Natural killer cell (primary cell): ENCODE measurements around the gene SOX13. TPM values are rescaled to one million over a fixed set of nuclear protein-coding genes. Genes with fewer than 3 reads are reported as not detected.

Source experiments
- ATAC-seq, 3 donors: fragments of 150-1000 bp in 2 of 3; fragments of 200-7000 bp in 1 of 3; cut with Tn5 transposase; 1 replicate in 1 of 3; 2 replicates in 2 of 3; pipeline ENCODE4 v1.10.0; 2021; ENCODE audit warnings: mild to moderate bottlenecking in 2 of 3, moderate library complexity in 2 of 3
- DNase-seq, 2 donors: peaks; one replicate each; pipeline versions ENCODE4 v3.0.0 to v3.0.0-alpha.2; 2013 to 2021; ENCODE audit warnings: mixed read lengths in 1 of 2
- H3K27ac ChIP-seq: one replicate; pipeline ENCODE4 v1.5.1; 2013; ENCODE audit warnings: mild to moderate bottlenecking, low read length
- H3K27me3 ChIP-seq: one replicate; pipeline ENCODE4 v1.6.1; 2013; ENCODE audit warnings: low read length; ENCODE audit not compliant: control insufficient read depth, insufficient read depth
- H3K36me3 ChIP-seq: one replicate; pipeline ENCODE4 v1.6.1; 2013; ENCODE audit warnings: low read length; ENCODE audit not compliant: control insufficient read depth, insufficient read depth
- H3K4me1 ChIP-seq: one replicate; pipeline ENCODE4 v1.6.1; 2013; ENCODE audit warnings: low read length; ENCODE audit not compliant: control insufficient read depth, insufficient read depth
- H3K4me3 ChIP-seq: one replicate; pipeline ENCODE4 v1.5.1; 2013; ENCODE audit warnings: low read length
- H3K9me3 ChIP-seq: one replicate; pipeline ENCODE4 v1.6.1; 2013; ENCODE audit warnings: low read length; ENCODE audit not compliant: control insufficient read depth, insufficient read depth
- H3K27ac Mint-ChIP-seq, 2 donors: one replicate each; pipeline ENCODE4 v1.8.0; 2022; ENCODE audit warnings: mild to moderate bottlenecking in 2 of 2, mixed read lengths in 2 of 2, moderate library complexity in 1 of 2
- H3K27me3 Mint-ChIP-seq, 2 donors: one replicate each; pipeline ENCODE4 v1.8.0; 2022; ENCODE audit warnings: low read depth in 2 of 2, mixed read lengths in 2 of 2
- H3K36me3 Mint-ChIP-seq: one replicate; pipeline ENCODE4 v1.8.0; 2022; ENCODE audit warnings: mixed read lengths
- H3K4me1 Mint-ChIP-seq, 2 donors: one replicate each; pipeline ENCODE4 v1.8.0; 2022; ENCODE audit warnings: mixed read lengths in 2 of 2
- H3K4me3 Mint-ChIP-seq: one replicate; pipeline ENCODE4 v1.8.0; 2022; ENCODE audit warnings: mild to moderate bottlenecking, moderate library complexity, mixed read lengths
- H3K9me3 Mint-ChIP-seq, 2 donors: one replicate each; pipeline ENCODE4 v1.8.0; 2022; ENCODE audit warnings: mixed read lengths in 2 of 2
- CTCF ChIP-seq: fragments of 200-600 bp; IDR thresholded peaks from one replicate; pipeline ENCODE4 v1.8.0; 2022; ENCODE audit warnings: antibody characterized with exemption
- WGBS: methylation state at CpG from one replicate; pipeline ENCODE4 v1.1.7; 2013; ENCODE audit warnings: missing lambda C conversion rate; ENCODE audit not compliant: insufficient coverage; 5-methylcytosine and 5-hydroxymethylcytosine counted together
- intact Hi-C: fragments of 100-400 bp; cut with micrococcal nuclease; formaldehyde crosslinking; loops from one replicate; pipeline ENCODE4 v1.14.2; 2022
- total RNA-seq, 4 donors: library from RNA; stranded (reverse); fragments of 120-200 nt in 1 of 4; gene quantifications; one replicate each; pipeline versions ENCODE4 v1.2.3 to v1.2.4, GENCODE V29; 2013 to 2022

Gene SOX13
- total RNA-seq, 3 donors from 2014 or later (not counting 1 experiment from before 2014, with no cell fraction given) = 27.3 to 44.7 (median 41.4) TPM

- Histone ChIP-seq H3K27ac (no peak overlapping the region), H3K9me3 (no peaks in the 10 kb centered on the region), H3K4me3 (no peak overlapping the region), H3K27me3 (no peaks in the 10 kb centered on the region), H3K4me1 (peaks cover 7% of the 10 kb centered on the region), H3K36me3 (no peaks in the 10 kb centered on the region)
- TF ChIP-seq CTCF = no peak
- 95% methylated on average over 4 of the region's 4 CpGs for WGBS
- DNase-seq (no peak), ATAC-seq (no peak)
- Mint-ChIP-seq H3K4me3 (no peak overlapping the region), H3K27ac (no peak overlapping the region), H3K36me3 (no peaks in the 10 kb centered on the region), H3K27me3 (no peaks in the 10 kb centered on the region), H3K4me1 (peaks cover 12 to 13% of the 10 kb centered on the region in 2 donors), H3K9me3 (no peaks in the 10 kb centered on the region)
- intact Hi-C loops = no loop called here
Observed at GRCh38 chr1:204131978-204132377, 59.1 kb downstream of the SOX13 start.

- peaks cover 7% of the 10 kb centered on the region for H3K4me1 ChIP-seq
- Mint-ChIP-seq H3K4me3 (no peak overlapping the region), H3K27ac (no peak overlapping the region), H3K27me3 (no peaks in the 10 kb centered on the region), H3K36me3 (no peaks in the 10 kb centered on the region), H3K4me1 (peaks cover 12 to 13% of the 10 kb centered on the region in 2 donors), H3K9me3 (no peaks in the 10 kb centered on the region)
- TF ChIP-seq CTCF = no peak
- no peak overlapping the region for H3K27ac ChIP-seq
- no peak for DNase-seq
- ATAC-seq = no peak
- 96% methylated on average over 4 of the region's 6 CpGs for WGBS
- no peaks in the 10 kb centered on the region for H3K36me3 ChIP-seq
- intact Hi-C loops = no loop called here
- no peaks in the 10 kb centered on the region for H3K9me3 ChIP-seq
- no peak overlapping the region for H3K4me3 ChIP-seq
- no peaks in the 10 kb centered on the region for H3K27me3 ChIP-seq
Observed at GRCh38 chr1:204132718-204133117, 59.8 kb downstream of the SOX13 start.

- H3K36me3 ChIP-seq = no peaks in the 10 kb centered on the region
- H3K9me3 ChIP-seq = no peaks in the 10 kb centered on the region
- H3K4me1 Mint-ChIP-seq = peaks cover 3 to 5% of the 10 kb centered on the region in 2 donors
- DNase-seq = no peak
- no peak overlapping the region for H3K4me3 ChIP-seq
- TF ChIP-seq CTCF = no peak
- no peaks in the 10 kb centered on the region for H3K27me3 ChIP-seq
- ATAC-seq = no peak
- H3K27ac Mint-ChIP-seq = no peak overlapping the region
- H3K4me3 Mint-ChIP-seq = no peak overlapping the region
- no peak overlapping the region for H3K27ac ChIP-seq
- H3K27me3 Mint-ChIP-seq = no peaks in the 10 kb centered on the region
- WGBS = 80% methylated on average over 11 of the region's 11 CpGs
- no peaks in the 10 kb centered on the region for H3K9me3 Mint-ChIP-seq
- H3K4me1 ChIP-seq = peaks cover 3% of the 10 kb centered on the region
- H3K36me3 Mint-ChIP-seq = no peaks in the 10 kb centered on the region
- intact Hi-C loops = no loop called here
Observed at GRCh38 chr1:204134103-204134502, 61.2 kb downstream of the SOX13 start.

- Mint-ChIP-seq H3K27me3 (peaks cover 0 to 7% of the 10 kb centered on the region in 2 donors), H3K4me1 (no peaks in the 10 kb centered on the region), H3K4me3 (no peak overlapping the region), H3K27ac (no peak overlapping the region), H3K9me3 (no peaks in the 10 kb centered on the region), H3K36me3 (no peaks in the 10 kb centered on the region)
- ATAC-seq = no peak
- H3K36me3 ChIP-seq = no peaks in the 10 kb centered on the region
- H3K27ac ChIP-seq = no peak overlapping the region
- 92% methylated on average over 2 of the region's 2 CpGs for WGBS
- no peak for TF ChIP-seq CTCF
- H3K27me3 ChIP-seq = no peaks in the 10 kb centered on the region
- no peak overlapping the region for H3K4me3 ChIP-seq
- no peaks in the 10 kb centered on the region for H3K9me3 ChIP-seq
- intact Hi-C loops = no loop called here
- no peak for DNase-seq
- no peaks in the 10 kb centered on the region for H3K4me1 ChIP-seq
Observed at GRCh38 chr1:204136814-204137213, 63.9 kb downstream of the SOX13 start.
